T1000 (cell line): ENCODE data around the gene GOLPH3L.
"Not testable (repeated sequence)": the region's sequence is repeated elsewhere in the genome, so short reads cannot be mapped to it uniquely, and the experiment has no call there.

ENCODE experiments used
- DNase-seq: peaks from one replicate; lab custom pipeline; 2025; ENCODE audit warnings: mixed read lengths; lab: John Stamatoyannopoulos, UW

GOLPH3L gene

DNA sequence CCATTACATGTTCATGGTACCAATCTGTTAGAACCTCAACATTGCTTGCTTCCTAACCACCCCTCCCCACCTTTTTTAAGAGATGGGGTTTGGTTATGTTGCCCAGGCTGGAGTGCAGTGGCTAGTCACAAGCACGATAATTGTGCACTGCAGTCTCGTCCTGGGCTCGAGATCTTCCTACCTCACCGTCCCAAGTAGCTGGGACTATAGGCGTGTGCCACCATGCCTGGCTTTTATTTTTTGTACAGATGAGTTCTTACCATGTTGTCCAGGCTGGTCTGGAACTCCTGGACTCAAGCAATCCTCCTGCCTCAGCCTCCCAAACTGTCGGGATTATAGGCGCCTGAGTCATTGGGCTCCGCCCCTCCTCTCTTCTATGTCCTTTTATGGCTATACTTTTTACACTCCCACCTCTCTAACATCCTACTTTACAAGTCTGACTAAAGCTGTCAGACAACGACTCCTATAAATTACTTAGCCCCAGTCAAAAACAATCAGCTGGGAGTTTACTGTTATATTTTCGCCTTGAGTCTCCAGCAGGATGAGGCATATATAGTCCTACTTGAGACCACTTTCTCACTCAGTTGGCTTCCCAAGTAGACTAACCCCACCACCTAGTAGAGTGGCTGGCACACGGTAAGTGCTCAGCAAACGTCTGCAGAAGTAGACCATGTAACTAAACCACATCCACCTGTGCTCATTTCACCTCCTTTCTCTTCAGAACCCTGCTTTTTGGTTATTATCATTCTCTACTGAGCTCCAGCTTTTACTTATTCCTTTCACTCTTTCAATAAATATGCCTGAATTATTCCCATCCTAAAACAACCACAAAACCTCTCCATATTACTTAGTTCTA is 81.4 kb downstream of the GOLPH3L start:
- DNase-seq, result no peak

DNA sequence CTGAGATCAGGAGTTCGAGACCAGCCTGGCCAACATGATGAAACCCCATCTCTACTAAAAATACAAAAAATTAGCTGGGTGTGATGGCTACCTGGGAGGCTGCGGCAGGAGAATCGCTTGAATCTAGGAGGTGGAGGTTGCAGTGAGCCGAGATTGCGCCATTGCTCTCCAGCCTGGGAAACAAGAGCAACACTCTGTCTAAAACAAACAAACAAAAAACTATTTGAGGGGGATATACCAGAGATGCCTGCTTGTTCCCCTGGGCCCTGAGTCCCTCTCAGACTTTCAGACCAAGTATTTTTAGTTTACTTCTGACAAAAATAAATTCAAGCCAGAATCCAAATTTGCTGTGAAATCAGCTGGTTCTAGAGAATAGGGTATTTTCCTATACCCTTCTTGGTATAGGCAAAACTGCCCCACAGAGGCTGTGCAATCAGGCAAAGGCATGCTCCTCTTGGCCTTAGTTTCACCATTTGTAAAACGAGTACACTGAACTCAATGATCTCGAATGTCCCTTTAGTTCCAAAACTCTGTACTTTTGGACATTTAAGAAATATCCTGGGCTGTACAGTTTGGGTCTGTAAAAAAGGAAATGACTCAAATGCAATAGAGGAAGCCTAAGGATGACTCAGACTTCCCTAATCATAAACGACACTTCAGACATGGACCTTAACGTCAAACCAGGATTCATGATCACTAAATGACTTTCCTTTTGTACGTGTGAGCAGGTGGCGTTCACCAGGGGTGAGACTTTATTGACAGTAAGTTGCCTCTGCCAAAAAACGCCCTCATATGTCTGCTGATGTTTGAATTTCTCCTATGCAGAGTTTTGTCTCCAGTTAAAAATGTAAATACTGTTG is 83.7 kb downstream of the GOLPH3L start:
- DNase-seq, result no peak

DNA sequence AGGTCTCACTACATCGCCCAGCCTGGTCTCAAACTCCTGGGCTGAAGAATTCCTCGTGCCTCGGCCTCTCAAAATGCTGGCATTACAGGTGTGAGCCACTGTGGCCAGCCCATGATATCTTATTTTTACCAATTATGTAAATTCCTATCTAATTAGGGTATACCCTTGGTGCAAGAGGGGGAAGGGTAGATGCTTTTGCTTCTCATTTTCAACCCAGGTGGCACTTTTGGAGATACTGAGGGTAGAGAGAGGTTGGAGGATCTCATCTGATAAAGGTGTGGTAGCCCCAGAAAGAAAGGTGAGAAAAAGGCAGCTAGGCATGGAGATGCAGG is 85.0 kb downstream of the GOLPH3L start:
- no peak for DNase-seq

DNA sequence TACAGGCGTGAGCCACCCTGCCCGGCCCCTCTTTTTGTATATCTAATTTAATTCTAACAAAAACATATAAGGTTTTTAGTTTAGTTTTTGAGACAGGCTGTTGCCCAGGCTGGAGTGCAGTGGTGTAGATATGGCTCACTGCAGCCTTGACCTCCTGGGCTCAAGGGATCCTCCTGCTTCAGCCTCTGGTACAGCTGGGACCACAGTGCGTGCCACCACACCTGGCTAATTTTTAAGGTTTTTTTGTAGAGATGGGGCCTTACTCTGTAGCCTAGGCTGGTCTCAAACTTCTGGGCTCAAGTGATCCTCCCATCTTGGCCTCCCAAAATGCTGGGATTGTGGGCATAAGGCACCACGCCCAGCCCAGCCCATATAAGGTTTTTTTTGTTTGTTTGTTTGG is 86.4 kb downstream of the GOLPH3L start:
- DNase-seq, result no peak

DNA sequence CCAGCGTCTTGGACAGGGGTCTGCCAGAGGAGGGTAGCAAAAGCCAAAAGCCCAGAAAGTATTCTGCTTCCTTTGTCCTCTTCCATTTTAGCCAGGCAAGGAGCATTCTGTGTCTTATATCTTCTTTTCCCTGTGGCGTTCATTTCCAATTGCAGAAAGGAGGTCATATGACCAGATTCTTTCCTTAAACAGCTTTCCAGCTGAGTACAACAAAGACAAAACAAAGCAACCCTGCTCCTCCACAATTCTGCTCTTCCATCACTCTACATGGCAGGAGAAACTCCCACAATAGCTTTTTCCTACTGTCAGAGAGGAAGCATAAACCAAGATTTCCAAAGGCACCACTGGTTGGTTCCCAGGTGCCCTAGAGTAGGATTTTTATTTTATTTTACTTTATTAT is 87.2 kb downstream of the GOLPH3L start:
- no peak for DNase-seq

DNA sequence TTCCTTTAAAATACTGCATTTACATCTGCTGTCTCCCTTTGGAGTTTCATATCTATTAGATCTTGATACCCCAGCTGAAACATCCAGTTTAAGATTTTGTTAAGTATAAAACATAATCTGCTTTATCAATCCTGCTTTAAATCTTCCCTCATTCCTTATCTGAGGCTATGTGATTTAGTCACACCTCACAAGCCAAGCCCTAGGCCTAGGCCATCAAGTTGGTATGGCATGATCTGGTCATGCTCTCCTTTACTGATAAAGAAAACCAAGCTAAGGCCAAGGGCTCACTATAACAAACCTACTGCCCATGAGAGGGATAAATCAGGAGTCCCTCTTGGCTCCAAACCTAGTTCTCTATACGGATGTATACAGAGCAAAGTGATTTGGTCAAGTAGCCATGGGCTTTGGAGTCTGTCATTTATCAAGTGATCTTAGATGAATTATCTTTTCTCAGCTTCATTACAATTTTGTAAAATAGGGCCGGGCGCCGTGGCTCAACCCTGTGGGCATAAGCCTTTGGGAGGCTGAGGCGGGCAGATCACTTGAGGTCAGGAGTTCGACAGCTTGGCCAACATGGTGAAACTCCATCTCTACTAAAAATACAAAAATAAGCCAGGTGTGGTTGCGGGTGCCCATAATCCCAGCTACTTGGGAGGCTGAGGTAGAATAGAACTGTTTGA is 90.4 kb downstream of the GOLPH3L start:
- DNase-seq, result no peak

DNA sequence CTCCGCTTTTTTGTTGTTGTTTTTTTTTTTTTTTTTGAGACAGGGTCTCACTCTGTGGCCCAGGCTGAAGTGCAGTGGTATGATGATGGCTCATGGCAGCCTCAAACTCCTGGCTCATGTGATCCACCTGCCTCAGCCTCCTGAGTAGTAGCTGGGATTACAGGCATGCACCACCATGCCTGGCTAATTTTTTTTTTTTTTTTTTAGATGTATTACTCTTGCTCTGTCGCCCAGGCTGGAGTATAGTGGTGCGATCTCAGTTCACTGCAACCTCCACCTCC is 91.6 kb downstream of the GOLPH3L start:
- not testable (repeated sequence) for DNase-seq

DNA sequence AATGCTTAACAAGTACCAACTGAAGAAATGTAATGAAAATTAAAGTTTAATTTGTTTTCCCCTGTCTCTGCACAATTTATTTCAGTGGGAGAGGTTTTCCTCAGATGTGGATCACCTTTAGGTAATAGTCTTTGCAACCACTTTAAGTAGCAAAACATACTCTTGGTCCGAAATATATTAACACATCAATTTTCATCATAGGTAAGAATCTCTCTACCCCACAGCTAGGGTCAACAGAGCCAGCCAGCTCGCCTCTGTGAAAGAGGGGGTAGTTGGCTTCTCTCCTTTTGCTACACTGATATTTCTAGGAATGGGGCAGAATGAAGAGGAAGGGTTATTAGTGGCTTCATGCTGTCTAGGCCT is 92.7 kb downstream of the GOLPH3L start:
- no peak for DNase-seq

DNA sequence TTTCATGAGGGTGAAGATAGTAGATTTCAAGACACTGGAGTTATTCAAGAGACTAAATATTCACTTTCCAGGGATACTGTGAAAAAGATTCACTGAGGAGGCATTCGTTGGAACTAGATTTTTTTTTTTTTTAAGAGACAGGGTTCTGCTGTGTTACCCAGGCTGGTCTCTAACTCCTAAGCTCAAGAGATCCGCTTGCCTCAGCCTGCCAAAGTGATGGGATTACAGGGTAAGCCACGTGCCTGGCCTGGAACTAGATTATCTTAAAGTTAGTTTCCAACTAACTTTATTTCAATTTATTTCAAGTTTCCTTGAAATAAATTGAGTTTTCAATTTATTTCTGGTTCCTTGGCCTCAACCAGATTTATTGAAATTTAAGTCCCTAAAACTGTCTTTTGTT is 93.2 kb downstream of the GOLPH3L start:
- no peak for DNase-seq

DNA sequence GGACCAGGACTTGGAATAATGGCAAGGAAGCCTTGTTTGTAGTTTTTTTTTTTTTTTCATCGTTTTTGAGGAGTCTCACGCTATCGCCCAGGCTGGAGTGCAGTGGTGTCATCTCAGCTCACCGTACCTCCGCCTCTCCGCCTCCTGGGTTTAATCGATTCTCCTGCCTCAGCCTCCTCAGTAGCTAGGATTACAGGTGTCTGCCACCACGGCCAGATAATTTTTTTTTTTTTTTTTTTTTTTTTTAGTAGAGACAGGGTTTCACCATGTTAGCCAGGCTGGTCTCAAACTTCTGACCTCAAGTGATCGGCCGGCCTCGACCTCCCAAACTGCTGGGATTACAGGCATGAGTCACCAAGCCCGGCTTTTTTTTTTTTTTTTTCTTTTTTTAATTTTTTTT is 94.6 kb downstream of the GOLPH3L start:
- DNase-seq, result not testable (repeated sequence)

DNA sequence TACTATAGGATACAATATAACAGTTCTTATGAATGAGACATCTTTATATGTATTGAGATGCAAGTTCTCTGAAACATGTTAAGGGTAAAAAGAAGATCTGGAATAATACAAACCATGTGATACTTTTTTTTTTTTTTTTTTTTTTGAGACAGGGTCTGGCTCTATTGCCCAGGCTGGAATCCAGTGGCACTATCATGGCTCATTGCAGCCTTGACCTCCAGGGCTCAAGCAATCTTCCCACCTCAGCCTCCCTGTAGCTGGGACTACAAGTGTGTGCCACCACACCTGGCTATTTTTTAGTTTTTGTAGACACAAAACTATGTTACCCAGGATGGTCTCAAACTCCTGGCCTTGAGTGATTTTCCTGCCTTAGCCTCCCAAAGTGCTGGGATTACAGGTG is 95.4 kb downstream of the GOLPH3L start:
- DNase-seq, result no peak

DNA sequence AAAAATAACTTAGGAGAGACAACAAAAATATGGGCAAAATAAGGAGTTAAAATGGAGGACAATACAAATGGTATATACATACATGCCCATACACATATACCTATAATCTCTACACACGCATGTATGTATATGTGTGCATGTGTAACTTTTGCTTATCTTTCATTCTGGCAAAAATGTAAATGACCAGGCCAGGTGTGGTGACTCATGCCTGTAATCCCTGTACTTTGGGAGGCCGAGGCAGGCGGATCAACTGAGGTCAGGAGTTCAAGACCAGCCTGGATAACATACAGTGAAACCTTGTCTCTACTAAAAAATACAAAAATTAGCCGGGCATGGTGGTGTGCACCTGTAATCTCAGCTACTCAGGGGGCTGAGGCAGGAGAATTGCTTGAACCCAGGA is 98.6 kb downstream of the GOLPH3L start:
- DNase-seq, result not testable (repeated sequence)

DNA sequence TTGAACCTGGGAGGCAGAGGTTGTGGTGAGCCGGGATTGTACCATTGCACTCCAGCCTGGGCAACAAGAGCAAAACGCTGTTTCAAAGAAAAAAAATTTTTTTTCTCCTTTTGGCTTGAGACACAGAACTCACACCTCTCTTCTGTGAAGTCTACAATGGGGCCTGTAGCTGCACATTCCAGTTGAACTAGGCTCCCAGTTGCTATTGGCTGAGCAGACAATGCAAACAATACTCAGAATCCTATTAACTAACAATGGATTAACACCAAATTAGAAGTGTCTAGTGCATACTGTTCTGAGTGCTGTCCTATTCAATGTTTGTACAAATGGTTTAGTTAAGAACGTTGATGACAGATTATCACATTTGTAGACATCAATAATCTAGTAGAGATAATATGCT is 100.0 kb downstream of the GOLPH3L start:
- no peak for DNase-seq
